Brain microvascular endothelial cell (primary cell): Measurements from ENCODE around the gene WFDC2.

Source experiments
- DNase-seq: peaks from one replicate; pipeline ENCODE4 v3.0.0-alpha.2; 2020
- H3K27ac ChIP-seq: fragments of 250-450 bp; sonication (Bioruptor Pico); 2 replicates; pipeline ENCODE4 v1.5.1; 2020; ENCODE audit warnings: mild to moderate bottlenecking, moderate library complexity
- H3K27me3 ChIP-seq: fragments of 250-450 bp; sonication (Bioruptor Pico); replicated peaks from 2 replicates; pipeline ENCODE4 v1.5.1; 2020; ENCODE audit warnings: mild to moderate bottlenecking
- H3K36me3 ChIP-seq: fragments of 250-450 bp; sonication (Bioruptor Pico); replicated peaks from 2 replicates; pipeline ENCODE4 v1.5.1; 2020; ENCODE audit warnings: mild to moderate bottlenecking
- H3K4me3 ChIP-seq: 2 replicates; pipeline ENCODE4 v1.5.1; 2011; ENCODE audit warnings: low read depth, mild to moderate bottlenecking, control low read depth, low read length, moderate library complexity
- in situ Hi-C: cut with HindIII; loops from 2 replicates; pipeline ENCODE4 v1.10.0; 2017; ENCODE audit warnings: low sequenced_read_pairs, low pct_ligation_motif_present
- TF ChIP-seq, protein P1 (sequence below): IDR thresholded peaks from 2 replicates; pipeline ENCODE4 v1.5.1; 2011; ENCODE audit warnings: low read depth, mild to moderate bottlenecking, moderate library complexity, low read length, control low read depth, inconsistent platforms; ENCODE audit errors: missing control alignments

Gene WFDC2

DNA sequence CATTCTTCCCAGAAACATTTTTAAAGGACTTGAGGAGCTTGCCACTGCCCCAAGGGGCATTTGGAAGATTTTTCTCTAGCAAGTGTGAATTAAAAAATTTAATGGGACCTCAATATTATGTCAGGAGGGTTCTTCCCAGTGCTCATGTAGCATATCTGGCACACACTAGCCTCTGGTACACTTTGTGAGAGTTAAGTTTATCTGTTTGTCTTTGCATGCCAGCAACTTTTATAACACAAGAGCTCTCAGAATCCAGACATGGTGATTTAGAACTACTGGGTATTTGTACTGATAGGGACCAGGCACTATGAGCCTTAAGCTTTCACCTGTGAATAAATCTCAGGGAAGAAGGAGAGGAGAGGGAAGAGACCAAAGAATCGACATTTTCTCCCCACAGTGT is 33.0 kb downstream of the WFDC2 start:
- TF ChIP-seq, protein P1, sequence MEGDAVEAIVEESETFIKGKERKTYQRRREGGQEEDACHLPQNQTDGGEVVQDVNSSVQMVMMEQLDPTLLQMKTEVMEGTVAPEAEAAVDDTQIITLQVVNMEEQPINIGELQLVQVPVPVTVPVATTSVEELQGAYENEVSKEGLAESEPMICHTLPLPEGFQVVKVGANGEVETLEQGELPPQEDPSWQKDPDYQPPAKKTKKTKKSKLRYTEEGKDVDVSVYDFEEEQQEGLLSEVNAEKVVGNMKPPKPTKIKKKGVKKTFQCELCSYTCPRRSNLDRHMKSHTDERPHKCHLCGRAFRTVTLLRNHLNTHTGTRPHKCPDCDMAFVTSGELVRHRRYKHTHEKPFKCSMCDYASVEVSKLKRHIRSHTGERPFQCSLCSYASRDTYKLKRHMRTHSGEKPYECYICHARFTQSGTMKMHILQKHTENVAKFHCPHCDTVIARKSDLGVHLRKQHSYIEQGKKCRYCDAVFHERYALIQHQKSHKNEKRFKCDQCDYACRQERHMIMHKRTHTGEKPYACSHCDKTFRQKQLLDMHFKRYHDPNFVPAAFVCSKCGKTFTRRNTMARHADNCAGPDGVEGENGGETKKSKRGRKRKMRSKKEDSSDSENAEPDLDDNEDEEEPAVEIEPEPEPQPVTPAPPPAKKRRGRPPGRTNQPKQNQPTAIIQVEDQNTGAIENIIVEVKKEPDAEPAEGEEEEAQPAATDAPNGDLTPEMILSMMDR, result no peak
- no peak overlapping the region for H3K27ac ChIP-seq
- H3K36me3 ChIP-seq, result no peaks in the 10 kb centered on the region
- in situ Hi-C loops, result no loop called here
- no peak for DNase-seq
- H3K27me3 ChIP-seq, result no peaks in the 10 kb centered on the region
- no peak overlapping the region for H3K4me3 ChIP-seq

DNA sequence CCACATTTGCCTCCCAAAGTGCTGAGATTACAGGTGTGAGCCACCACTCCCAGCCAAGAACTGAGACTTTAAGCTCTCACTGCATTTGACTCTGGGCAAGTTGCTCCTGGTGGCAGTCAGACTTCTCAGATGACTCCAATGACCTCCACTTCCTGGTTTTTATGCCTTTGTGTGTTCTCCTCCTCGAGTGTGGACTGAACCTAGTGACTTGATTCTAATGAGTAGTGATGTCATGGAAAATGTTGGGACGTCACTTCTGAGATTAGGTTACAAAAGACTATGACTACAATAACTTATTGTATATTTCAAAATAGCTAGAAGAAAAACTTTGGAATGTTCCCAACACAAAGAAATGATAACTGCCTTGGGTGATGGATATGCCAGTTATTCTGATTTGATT is 33.9 kb downstream of the WFDC2 start:
- TF ChIP-seq, protein P1, result no peak
- no peak overlapping the region for H3K4me3 ChIP-seq
- in situ Hi-C loops, result no loop called here
- no peak for DNase-seq
- no peaks in the 10 kb centered on the region for H3K36me3 ChIP-seq
- H3K27me3 ChIP-seq, result no peaks in the 10 kb centered on the region
- no peak overlapping the region for H3K27ac ChIP-seq

DNA sequence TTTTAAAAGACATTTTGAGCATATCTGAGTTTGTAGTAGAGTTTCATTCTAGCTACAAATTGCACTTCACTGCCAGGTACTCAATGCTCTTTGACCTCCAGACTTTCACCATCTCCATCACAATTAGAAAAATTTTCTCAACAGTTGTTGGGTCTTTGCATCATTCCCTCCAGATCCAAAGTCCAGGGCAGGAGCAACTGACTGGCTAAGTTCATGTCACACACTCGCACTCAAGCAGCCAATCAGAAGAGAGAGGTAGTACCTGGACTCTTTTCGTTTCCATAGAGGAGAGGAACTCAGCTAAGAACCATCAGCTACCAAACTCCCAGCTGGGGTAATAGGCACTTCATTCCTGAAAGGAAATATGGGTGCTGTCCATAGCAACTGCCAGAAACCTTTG is 36.8 kb downstream of the WFDC2 start:
- no peaks in the 10 kb centered on the region for H3K27me3 ChIP-seq
- H3K4me3 ChIP-seq, result no peak overlapping the region
- DNase-seq, result no peak
- H3K36me3 ChIP-seq, result no peaks in the 10 kb centered on the region
- H3K27ac ChIP-seq, result no peak overlapping the region
- in situ Hi-C loops, result no loop called here
- TF ChIP-seq, protein P1, result no peak

DNA sequence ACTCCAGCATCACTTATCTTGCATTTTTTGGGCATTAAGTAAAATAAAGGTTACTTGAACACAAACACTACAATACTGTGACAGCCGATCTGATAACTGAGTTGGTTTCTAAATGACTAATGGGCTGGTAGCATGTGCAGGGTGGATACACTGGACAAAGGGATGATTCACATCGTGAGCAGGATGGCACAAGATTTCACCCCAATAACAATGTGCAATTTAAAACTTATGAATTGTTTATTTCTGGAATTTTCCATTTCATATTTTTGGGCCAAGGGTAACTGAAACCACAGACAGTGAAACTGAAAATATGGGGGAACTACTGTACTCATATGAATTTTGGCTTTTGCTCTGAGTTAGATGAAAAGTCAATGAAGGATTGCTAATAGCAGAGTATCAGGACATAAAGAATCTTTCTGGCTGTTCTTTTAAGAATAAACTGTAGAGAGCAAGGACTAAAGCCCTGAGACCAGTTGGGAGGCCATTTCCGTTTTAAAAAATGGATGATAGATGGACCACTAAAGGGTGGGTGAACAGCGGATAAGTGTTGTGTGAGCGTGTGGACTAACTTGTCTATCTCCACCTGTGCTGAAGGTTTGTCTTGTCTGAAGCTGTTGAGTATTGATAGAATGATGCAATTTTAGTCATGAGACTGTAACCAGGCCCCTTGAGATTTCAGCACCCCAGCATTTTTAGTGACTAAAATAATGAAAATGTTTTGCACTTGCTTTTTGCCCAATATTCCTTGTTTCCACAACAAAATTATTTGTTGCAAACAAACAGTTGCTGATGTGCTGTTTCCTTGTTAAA is 37.7 kb downstream of the WFDC2 start:
- in situ Hi-C loops, result no loop called here
- TF ChIP-seq, protein P1, result no peak
- H3K4me3 ChIP-seq, result no peak overlapping the region
- no peak for DNase-seq
- H3K36me3 ChIP-seq, result no peaks in the 10 kb centered on the region
- no peaks in the 10 kb centered on the region for H3K27me3 ChIP-seq
- H3K27ac ChIP-seq, result no peak overlapping the region

DNA sequence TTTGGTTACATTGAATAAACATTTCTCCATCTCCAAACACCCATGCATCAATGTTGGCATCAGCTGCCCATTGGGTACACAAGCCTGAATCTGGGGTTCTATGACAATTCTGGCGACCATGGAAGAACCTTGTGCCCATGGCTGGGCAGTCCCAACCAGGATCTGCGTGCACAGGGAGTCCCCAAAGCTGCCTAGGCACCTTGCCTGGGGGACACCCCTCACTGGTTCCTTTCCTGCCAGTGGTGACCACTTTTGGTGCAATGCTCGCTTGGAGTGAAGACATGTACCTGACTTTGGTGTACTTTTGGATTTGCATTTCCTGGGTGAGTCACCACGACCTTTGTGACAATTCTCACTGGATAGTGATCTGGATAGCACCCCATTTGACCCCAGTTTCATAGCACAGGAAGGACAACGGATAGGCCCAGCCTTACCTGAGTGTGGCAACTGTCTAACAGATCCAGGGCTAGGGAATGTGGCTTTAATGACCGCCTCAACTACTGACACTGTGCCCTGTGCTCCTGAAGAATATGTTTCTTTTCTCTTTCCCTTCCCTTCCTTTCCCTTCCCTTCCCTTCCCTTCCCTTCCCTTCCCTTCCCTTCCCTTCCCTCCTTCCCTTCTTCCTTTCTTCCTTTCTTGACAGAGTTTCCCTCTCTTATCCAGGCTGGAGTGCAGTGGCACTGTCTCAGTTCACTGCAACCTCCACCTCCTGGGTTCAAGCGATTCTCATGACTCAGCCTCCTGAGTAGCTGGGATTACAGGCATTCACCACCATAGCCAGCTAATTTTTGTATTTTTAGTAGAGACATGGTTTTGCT is 38.7 kb downstream of the WFDC2 start:
- in situ Hi-C loops, result no loop called here
- TF ChIP-seq, protein P1, result no peak
- H3K27ac ChIP-seq, result no peak overlapping the region

More for the DNA sequence above, 38.7 kb downstream of the WFDC2 start:
- no peak overlapping the region for H3K4me3 ChIP-seq
- no peak for DNase-seq
- H3K27me3 ChIP-seq, result no peaks in the 10 kb centered on the region
- no peaks in the 10 kb centered on the region for H3K36me3 ChIP-seq
